Thymus (tissue), 11 donors: ENCODE data around the gene HELB. TPM values are rescaled to one million over a fixed set of nuclear protein-coding genes. Genes with fewer than 3 reads are reported as not detected.

ENCODE experiments used
- DNase-seq, 9 donors: peaks; one replicate each; pipeline ENCODE4 v3.0.0-alpha.2; 2013; ENCODE audit warnings: low spot score in 9 of 9, low read depth in 6 of 9, missing footprints in 1 of 9
- H3K27ac ChIP-seq, 2 donors: one replicate each; pipeline ENCODE4 v1.5.1; 2013; ENCODE audit warnings: control low read depth in 1 of 2, low read depth in 1 of 2, low read length in 1 of 2, mild to moderate bottlenecking in 1 of 2, moderate library complexity in 1 of 2
- H3K27me3 ChIP-seq, 2 donors: one replicate each; pipeline ENCODE4 v1.5.1; 2013; ENCODE audit warnings: low read length in 1 of 2; ENCODE audit not compliant: control insufficient read depth in 2 of 2, insufficient read depth in 1 of 2
- H3K36me3 ChIP-seq, 2 donors: one replicate each; pipeline ENCODE4 v1.5.1; 2013; ENCODE audit warnings: low read length in 1 of 2, mild to moderate bottlenecking in 1 of 2, moderate library complexity in 1 of 2; ENCODE audit not compliant: control insufficient read depth in 2 of 2, insufficient read depth in 2 of 2
- H3K4me1 ChIP-seq, 2 donors: one replicate each; pipeline ENCODE4 v1.5.1; 2013; ENCODE audit warnings: low read length in 2 of 2; ENCODE audit not compliant: control insufficient read depth in 2 of 2, insufficient read depth in 2 of 2
- H3K4me3 ChIP-seq, 2 donors: one replicate each; pipeline ENCODE4 v1.5.1; 2013; ENCODE audit warnings: low read length in 2 of 2, control low read depth in 1 of 2, mild to moderate bottlenecking in 1 of 2
- H3K9me3 ChIP-seq, 2 donors: one replicate each; pipeline ENCODE4 v1.5.1; 2013; ENCODE audit warnings: low read length in 1 of 2, mild to moderate bottlenecking in 1 of 2; ENCODE audit not compliant: control insufficient read depth in 2 of 2, insufficient read depth in 1 of 2
- WGBS: extraction: QIAGEN DNeasy Blood & Tissue Kit; methylation state at CpG from one replicate; pipeline ENCODE4 v1.1.7; 2013; 5-methylcytosine and 5-hydroxymethylcytosine counted together
- polyA plus RNA-seq: library from polyadenylated mRNA; stranded (reverse); fragments of 200-250 nt; gene quantifications from one replicate; pipeline ENCODE4 v1.2.3, GENCODE V29; 2013
- total RNA-seq: library from RNA; stranded (reverse); fragments of 120-200 nt; gene quantifications from one replicate; pipeline ENCODE4 v1.2.4, GENCODE V29; 2013
- donor health status: healthy.

The HELB gene
- total and polyA plus RNA-seq, 2 donors, result 3.2 to 5.4 TPM

- Histone ChIP-seq H3K36me3 (no peaks in the 10 kb centered on the region), H3K9me3 (no peaks in the 10 kb centered on the region), H3K4me3 (no peak overlapping the region), H3K27ac (no peak overlapping the region), H3K4me1 (no peaks in the 10 kb centered on the region), H3K27me3 (no peaks in the 10 kb centered on the region)
- WGBS, result 98% methylated on average over 1 of the region's 1 CpG
- DNase-seq, result no peak
Observed at GRCh38 chr12:66387117-66387516, 84.8 kb downstream of the HELB start.

Other genes starting within 250 kb of the HELB start
- gene LLPH, start 171.7 kb upstream of the HELB start, total RNA-seq, result 20.3 TPM
- 29.2 TPM for gene LLPH, start 171.7 kb upstream of the HELB start, polyA plus RNA-seq
- gene TMBIM4, start 132.5 kb upstream of the HELB start, total RNA-seq, result 88.7 TPM
- gene TMBIM4, start 132.5 kb upstream of the HELB start, polyA plus RNA-seq, result 144 TPM
- gene IRAK3, start 113.3 kb upstream of the HELB start, total RNA-seq, result 2.5 TPM
- 5.9 TPM for gene IRAK3, start 113.3 kb upstream of the HELB start, polyA plus RNA-seq